Activated CD4-positive, alpha-beta T cell treated with anti-CD3 and anti-CD28 coated beads, Interleukin-10, Interleukin-2, amounts not matched to agents 100 ng/mL and 50 ng/mL, durations not matched to agents 16 hours and 8 hours (primary cell): Measurements from ENCODE around the gene TRAPPC12.
"Not testable (repeated sequence)": the region's sequence is repeated elsewhere in the genome, so short reads cannot be mapped to it uniquely, and the experiment has no call there.

Source experiments
- DNase-seq: peaks from one replicate; pipeline ENCODE4 v3.0.0-alpha.2; 2020

The TRAPPC12 gene

DNA sequence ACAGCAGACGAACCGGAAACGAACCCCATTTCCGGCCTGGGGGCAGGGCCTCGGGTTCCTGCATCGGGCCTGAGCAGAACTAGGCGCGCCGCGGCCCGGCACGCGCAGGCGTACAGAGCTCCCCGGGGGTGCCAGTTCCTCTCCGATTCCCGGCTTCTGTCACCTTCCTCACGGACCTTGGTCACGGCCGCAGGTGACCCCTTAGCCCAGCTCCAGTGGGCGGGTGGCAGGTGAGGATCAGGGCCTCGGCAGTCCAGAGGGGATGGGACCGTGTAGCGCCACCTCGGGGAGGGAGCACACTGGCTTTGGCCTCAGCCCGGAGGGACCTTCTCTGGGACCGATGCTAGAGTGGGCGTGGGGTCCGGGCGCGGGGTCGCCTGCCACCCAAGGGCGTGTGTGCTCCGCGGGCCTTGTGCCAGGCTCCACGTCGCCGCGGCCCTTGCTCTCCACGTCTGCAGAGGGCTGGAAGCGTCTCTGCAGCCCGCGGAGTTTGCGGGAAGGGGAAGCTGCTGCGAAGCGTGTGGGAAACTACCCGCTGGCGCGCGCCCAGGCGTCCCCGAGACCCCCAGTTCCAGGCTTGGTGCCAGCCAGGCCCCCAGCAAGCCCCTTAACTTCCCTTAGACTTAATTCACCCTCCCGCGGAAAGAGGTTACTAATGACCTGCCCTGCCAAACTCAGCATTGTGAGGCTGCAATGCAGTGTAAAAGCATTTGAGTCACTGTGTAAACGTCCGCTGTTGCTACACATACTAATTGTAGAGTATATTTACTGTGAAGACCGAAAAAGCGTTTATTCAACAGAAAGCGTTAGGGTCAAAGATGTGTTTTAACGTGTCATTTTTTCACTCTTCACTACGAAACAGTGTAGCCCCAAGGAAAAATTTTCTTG is at the start of gene TRAPPC12:
Gene TRAPPC12 (plus strand): TSS at position 48 of the 888 bp plus-strand sequence. CDS start 7,930 bp downstream, outside the sequence.
- DNase-seq, result peak; percentile 96

DNA sequence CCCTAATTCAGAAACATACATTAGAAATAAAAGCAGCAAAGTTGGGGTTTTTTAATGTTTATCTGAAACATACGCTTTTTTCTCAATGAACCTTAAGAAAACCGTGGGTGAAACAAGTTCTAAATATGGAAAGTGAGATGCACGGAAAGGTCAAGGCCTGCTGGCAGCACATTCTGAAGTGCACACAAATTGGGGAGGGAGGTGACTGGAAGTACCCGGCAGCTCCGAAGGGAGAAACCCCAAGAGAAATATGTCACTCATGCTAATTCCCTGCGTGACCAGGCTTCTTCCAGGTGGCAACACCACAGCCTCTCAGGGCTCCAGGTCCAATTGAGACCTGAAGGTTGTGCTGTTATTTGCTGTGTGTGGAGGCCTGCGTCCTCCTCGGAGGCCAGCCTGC is 47.4 kb upstream of the TRAPPC12 start:
- DNase-seq, result no peak

DNA sequence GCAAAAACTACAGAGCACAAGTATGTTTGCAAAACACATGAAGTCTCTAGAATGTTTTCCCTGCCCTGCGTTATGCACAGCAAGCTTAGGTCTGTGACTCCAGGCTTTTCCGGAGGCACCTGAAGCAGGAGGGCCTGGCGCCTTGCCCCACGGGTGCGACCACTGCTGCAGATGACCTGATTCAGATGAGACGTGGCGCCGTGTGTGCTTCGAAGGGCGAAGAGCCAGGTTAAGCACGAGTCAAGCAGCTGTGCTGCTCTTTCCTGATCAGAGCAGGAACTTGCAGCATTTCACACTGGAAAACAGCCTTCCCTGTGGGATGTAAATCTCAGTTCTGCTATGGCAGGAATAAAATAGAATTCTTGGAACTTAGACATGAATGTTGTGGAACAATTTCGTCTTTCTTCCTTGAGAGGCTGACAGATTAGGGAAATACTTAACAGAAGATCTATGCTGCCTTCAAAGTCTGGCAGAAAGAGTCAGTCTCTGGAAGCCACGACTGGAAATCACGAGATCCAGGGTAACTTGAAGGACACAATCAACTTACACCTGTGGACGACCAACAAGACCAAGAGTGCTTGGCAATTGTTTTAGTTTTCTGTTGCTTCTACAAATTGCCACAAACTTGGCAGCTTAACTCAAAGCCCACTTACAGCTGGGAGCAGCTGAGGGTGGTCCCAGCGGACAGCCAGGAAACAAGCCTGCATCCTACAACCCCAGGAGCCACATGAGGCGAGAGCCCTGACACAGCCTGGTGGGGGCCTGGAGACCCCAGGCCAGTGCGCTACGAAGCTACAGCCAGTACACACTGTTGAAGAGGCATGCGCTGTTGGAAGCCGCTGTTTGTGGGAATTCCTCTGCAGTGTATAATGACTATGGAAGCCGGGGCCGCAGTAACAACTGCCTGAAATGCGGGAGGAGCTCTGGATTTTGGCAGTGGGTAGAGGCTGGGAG is 44.8 kb upstream of the TRAPPC12 start:
- no peak for DNase-seq

DNA sequence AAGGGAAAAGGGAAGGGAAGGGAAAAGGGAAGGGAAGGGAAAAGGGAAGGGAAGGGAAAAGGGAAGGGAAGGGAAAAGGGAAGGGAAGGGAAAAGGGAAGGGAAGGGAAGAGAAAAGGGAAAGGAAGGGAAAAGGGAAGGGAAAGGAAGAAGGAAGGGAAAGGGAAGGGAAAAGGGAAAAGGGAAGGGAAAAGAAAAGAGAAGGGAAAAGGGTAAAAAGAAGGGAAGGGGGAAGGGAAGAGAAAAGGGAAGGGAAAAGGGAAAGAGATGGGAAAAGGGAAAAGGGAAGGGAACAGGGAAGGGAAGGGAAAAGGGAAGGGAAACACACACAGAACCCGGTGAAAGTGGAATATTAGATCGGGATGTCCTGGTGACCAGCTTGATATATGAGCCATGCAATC is 42.6 kb upstream of the TRAPPC12 start:
- no peak for DNase-seq

DNA sequence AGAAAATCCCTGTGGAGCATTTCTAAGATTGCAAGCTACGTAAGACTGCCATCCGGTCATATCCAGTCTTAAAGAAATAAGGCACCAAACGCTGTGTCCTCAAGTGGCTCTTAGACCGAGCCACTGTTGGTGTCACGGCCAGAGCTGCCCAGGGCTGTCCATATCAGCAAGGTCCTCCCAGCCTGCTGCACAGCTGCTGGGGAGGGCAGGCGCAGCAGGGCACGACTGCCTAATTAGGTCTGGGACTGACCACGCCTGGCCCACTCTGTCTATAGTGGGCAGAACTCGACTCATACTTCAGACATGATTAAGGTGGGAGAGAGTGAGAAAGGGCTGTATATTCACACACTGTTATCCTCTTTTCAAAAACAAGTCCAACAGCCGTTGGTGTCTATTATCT is 41.2 kb upstream of the TRAPPC12 start:
- DNase-seq, result no peak

DNA sequence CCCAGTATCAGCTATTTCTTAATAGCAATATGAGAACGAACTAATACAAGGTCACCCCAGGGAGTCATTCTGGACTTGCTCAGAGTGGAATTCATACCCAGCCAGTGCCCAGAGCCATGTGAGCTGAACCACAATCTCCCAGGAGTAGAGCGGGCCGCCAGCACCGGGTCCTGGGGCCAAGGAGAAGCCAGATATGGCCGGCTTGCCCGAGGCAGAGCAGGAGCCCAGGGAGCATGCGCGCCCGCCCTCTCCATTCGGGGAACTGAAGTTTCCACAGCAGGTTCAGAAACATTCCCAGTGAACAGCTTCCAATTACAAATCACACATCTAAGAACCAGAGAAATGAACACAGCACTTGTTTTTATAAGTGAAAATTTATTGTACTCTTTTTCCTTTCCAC is 39.4 kb upstream of the TRAPPC12 start:
- no peak for DNase-seq

DNA sequence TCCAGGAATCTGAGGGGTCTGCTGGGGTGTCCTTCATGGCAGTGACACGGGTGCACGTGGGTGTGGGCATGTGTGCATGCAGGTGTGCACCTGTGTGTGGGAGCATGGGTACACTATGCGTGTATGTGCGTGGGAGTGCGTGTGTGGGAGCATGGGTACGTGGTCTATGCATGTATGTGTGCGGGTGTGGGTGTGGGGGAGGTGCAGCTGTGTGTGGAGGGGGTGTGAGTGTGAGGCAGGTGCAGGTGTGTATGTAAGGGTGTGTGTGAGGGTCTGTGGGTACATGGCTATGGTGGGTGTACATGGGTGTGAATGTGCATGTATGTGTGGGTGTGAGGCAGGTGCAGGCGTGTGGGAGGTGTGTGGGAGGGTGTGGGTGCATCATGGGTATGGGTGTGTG is 38.2 kb upstream of the TRAPPC12 start:
- no peak for DNase-seq

DNA sequence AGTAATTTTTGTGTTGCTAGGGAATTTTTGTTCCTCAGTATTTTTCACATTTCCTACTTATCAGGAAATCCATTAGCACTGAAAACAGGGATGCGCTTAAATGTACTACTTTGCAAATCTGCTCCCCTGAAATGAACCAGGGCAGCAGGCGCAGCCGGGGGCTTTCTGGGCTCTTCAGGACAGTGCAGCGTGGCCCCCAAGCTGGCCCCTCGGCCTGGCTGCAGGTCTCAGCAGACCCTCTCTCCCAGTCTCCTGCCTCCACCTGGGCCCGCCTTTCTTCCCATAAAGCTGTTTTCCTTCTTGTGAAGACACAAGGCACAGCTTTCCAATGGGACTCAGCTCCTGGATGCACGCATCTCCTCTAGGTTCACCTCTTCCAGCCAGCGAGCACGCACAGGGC is 37.2 kb upstream of the TRAPPC12 start:
- no peak for DNase-seq

DNA sequence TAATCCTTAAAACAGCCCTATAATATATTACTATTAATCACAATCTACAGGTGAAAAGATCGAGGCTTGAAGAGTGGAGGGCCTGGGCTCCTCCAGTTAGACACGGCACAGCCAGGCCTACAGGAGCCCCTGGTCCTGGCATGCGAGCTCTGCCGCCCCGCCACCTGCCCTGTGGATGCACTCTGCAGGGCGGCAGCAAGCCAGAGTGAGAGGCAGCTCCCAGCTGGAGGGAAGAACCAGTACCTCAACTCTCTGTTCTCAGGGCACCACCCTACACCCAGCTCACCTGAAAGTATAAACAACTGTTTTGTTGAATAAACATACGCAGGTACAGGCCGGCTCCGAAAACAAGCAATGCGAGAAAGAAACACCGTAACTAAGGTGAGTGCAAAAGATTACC is 36.5 kb upstream of the TRAPPC12 start:
- DNase-seq, result no peak

DNA sequence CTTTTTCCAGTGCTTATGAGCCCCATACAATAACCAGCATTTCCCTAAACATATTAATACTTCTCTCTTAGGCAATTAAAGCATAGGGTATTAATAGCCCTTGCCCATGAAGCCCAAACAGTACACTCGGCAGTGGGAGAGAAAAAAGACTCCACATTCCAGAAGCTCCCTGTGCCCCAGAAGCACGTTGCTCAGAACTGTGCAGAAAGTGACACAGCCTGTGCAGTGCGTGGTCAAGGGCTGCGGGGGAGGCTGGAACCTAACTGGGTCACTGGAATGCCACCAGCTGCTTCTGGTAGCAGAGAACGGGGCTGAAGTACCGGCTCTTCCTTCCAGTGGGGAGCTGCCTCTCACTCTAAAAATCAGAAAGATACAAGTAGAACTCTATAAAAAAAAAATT is 34.6 kb upstream of the TRAPPC12 start:
- no peak for DNase-seq

DNA sequence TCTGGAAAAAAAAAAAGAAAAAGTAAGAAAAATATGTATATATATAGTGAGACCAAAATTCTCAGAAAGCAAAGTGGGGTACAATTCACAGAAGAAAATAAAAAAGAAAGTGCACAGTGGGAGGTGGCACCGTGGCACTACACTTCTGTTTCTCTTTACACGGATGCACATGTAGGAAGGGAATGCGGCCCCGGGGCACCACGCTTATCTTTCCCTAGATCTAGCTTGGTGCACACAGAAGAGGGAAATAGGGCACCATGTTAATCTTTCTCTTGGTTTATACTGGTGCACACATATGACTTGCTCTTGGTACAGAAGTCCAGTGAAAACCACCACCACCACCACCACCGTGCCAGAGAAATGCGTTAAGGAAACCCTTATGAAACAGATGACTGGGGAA is 33.9 kb upstream of the TRAPPC12 start:
- DNase-seq, result no peak

DNA sequence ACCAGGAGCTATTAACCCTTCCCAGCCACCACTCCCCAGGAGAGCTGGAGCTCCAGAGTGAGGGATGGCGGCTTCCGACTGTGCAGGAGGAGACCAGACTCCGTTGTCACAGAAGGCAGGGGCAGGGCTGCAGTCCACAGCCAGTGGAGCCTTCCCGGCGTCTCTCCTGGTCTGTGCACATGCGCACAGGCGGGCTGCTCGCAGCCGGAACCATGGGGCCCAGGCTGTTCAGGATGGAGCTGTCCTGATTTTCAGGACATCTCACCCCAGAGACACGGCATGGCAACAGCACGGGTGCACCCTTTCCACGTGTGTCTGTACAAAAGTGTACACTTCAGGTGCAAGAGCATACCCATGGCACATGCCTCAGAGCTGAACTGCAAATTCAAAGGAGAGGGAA is 30.7 kb upstream of the TRAPPC12 start:
- DNase-seq, result no peak

DNA sequence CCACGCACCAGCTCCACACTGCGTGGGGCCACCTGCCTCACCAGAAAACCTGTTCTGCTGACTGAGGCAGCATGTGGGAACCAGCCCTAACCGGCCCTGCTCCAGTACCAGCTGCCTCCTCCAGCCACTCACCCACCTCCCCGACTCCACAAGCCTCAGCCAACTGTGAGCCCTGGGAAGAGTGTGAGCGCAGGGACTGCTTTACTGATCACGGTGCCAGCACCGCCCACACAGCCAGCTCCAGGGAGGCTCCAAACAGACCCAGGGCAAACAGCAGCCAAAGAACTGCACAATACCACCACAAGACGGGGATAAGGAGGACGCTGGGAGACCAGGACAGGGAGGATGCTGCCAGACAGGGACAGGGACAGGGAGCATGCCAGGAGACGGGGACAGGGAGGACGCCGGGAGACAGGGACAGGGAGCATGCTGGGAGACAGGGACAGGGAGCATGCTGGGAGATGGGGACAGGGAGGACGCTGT is 30.2 kb upstream of the TRAPPC12 start:
- no peak for DNase-seq

DNA sequence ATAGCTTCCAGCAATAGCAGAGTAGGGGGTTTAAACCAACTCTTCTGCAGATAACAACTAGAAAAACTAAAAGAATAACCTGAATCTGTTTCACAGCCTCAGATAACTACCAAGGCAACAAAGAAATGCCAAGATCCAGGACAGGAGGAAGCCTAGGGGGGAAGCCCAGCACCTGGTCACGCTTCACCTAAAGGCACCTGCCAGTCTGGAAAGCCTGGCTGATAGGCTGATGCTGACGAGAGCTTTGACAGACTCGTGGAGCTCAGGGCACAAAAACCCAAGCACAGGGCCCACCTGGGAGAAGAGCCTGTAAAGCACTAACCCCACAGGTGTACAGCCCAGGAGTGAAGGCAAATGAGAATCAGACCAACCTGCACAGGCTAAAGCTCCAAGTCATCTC is 24.5 kb upstream of the TRAPPC12 start:
- DNase-seq, result no peak

DNA sequence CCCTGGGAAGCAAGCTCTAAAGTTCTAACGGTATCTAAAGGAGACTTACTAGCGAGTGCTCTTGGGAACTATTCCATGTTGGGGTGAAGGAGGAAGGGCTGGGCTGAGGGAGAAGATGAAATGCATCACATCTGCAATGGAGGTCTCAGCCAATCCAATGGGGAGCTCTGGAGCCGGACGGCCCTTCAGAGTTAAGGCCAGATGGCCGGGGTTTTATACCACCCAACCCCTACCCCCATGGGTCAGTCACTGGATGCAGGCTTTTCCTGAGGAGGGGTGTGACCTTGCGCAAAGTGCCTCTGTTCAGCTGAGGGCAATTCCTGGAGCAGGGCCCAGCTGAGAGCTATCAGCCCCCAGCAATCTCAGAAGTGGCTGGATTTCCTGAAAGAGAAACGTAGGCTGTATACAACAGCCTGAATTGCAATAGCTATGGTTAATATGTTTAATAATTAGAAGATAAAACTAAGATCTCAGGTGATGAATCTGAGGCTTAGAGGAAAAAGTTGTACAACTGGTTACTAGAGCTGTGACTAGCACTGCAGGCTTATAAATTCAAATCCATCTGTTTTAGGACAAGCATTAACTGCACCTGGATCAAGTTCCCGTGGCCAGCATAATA is 23.4 kb upstream of the TRAPPC12 start:
- no peak for DNase-seq

DNA sequence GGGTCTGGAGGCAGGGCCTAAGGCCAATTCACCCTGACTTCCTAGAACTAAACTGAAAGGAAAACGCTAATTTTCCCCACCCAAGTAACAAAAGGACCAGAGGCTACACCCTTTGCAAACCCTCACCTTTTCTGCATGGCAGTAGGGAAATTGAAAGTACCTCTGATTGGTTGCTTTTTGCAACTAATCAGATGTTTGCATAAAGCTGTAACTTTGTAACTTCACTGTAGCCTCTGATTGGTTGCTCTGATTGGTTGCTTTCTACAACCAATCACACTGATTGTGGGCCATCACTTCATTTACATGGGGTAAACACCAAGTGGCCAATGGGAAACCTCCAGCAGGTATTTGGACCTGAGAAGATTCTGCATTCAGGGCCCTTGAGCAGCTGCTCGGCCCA is 22.7 kb upstream of the TRAPPC12 start:
- DNase-seq, result no peak

DNA sequence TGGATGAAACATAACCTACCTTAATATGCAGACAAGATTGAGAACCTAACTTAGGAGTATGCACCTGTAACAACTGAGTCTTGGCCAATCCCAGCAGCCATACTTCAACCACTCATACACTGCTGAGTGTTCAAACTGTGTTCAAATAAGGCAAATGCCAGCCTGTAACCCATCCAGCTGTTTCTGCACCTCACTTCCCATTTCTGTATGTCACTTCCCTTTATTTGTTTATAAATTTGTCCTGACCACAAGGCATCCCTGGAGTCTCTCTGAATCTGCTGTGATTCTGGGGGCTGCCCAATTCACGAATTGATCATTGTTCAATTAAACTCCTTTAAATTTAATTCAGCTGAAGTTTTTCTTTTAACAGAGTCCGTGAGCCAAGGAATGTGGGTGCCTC is 22.0 kb upstream of the TRAPPC12 start:
- not testable (repeated sequence) for DNase-seq

DNA sequence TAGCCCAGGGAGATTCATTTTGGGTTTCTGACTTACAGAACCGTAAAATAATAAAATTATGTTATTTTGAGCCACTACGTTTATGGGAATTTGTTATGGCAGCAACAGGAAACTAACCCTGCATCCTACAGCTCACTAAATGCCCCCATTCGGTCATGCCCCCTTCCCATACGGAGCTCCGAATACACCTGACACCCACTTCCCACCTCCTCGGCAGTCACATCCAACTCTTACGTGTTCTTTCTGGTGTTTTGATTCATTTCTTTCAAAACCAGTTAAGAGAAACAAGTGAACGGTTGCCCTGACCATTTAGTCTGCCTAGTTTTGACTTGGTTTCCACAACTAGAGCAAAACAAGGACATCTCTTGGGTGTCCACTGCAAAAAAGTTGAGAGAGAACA is 21.6 kb upstream of the TRAPPC12 start:
- DNase-seq, result no peak

DNA sequence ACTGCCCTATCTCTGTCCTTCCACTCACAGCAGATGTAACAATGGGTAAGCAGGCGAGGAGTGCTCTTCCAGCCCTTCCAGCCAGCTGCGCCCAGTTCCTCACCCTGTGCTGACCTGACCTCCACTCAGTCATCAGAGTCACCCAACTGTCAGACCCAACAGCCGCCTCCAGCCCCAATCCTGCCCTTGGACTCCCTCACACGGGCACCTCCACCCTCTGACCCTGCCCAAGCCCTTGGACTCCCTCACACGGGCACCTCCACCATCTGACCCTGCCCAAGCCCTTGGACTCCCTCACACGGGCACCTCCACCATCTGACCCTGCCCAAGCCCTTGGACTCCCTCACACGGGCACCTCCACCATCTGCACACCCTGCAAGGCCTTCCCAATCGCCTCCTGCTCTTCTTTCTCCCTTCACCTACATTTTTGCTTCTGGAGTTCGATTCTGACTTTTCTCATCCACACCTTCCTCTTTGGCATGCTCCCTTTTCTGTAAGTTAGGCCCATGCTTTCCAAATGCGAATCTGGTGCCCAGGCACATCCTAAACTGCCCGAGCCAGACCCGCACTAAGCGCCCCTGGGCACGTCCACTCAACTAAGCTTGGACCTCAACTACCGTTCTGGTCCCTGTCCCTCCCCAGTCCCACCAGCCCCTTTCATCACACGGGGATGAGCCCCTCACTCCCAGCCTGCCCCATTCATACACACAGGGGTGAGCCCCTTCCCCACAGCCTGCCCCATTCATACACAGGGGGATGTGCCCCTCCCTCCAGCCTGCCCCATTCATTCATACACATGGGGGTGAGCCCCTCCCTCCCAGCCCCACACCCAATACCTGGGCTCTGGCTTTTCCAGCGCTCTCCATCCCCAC is 17.7 kb upstream of the TRAPPC12 start:
- no peak for DNase-seq

DNA sequence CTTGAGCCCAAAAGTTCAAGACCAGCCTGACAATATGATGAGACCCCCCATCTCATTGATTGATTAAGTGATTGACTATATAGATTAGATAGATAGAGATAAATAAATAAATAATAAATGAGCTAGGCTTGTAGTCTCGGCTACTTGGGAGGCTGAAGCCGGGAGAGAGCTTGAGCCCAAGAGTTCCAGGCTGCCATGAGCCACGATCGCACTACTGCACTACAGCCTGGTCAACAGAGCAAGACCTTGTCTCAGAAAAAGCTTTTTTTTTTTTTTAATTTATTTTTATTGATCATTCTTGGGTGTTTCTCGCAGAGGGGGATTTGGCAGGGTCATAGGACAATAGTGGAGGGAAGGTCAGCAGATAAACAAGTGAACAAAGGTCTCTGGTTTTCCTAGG is 14.3 kb upstream of the TRAPPC12 start:
- no peak for DNase-seq

DNA sequence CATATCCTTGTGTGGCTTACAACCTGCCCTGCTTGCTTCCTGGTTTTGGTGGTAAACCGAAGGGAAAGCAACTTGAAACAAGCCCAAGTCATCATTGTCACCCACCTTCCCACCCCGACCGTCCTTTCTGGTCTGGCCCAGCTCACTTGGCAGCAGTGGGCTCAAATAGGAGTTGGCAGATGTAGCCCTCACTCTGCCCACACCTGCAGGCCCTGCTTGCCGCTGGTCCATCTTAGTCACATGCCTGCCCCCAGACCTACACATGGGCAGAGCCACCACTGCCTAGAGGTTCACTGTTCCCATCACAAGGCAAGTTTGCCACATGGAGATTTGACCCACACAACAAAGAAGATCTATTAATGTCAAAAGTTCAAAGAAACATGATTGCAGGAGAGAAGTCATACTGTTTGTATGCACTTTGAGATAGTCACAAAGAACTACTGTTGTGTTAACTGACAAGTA is 11.2 kb upstream of the TRAPPC12 start:
- no peak for DNase-seq
